ENCODE results near the gene LILRA6. TPM values are rescaled to one million over a fixed set of nuclear protein-coding genes. Genes with fewer than 3 reads are reported as not detected.
A peak's percentile ranks its signal among the peaks of the same experiment; 100 is the strongest.
"Not testable (repeated sequence)": the region's sequence is repeated elsewhere in the genome, so short reads cannot be mapped to it uniquely, and the experiment has no call there.

Gene LILRA6
- total and polyA plus RNA-seq, 5 donors, result 1.00 to 3.9 (median 2.3) TPM

GRCh38 chr19:54248016-54248601, 5.5 kb upstream of the LILRA6 start:
- Histone ChIP-seq H3K4me1 (ENCODE audit: control insufficient read depth, insufficient read depth, low read length) (no peaks in the 10 kb centered on the region), H3K9me3 (ENCODE audit: control insufficient read depth, low read length) (no peaks in the 10 kb centered on the region), H3K27me3 (ENCODE audit: control insufficient read depth, insufficient read depth) (no peaks in the 10 kb centered on the region), H3K4me3 (ENCODE audit: low read length) (no peak overlapping the region), H3K27ac (ENCODE audit: low read length) (peak overlapping the region; percentile 18)
- intact Hi-C loops (cut with DNase I), result no loop called here
- ATAC-seq (peak; percentile 79 to 80), DNase-seq (peak in 1 of 3 donors; percentile 69)
- 56% methylated on average over 8 of the region's 8 CpGs for WGBS

GRCh38 chr19:54247106-54247930, 4.7 kb upstream of the LILRA6 start:
- no peak for DNase-seq
- WGBS, result 80% methylated on average over 20 of the region's 20 CpGs
- no peaks in the 10 kb centered on the region for H3K27me3 ChIP-seq (ENCODE audit: control insufficient read depth, insufficient read depth)
- H3K4me3 ChIP-seq (ENCODE audit: low read length), result no peak overlapping the region
- no peaks in the 10 kb centered on the region for H3K4me1 ChIP-seq (ENCODE audit: control insufficient read depth, insufficient read depth, low read length)
- no peak overlapping the region for H3K27ac ChIP-seq (ENCODE audit: low read length)
- peak in 1 of 2 donors; percentile 42 for ATAC-seq
- H3K9me3 ChIP-seq (ENCODE audit: control insufficient read depth, low read length), result no peaks in the 10 kb centered on the region
- intact Hi-C loops (cut with DNase I), result no loop called here

- intact Hi-C loops (cut with DNase I), result no loop called here
- ATAC-seq, result no peak
- 71% methylated on average over 3 of the region's 3 CpGs for WGBS
- Histone ChIP-seq H3K4me3 (ENCODE audit: low read length) (no peak overlapping the region), H3K27me3 (ENCODE audit: control insufficient read depth, insufficient read depth) (no peaks in the 10 kb centered on the region), H3K27ac (ENCODE audit: low read length) (no peak overlapping the region), H3K9me3 (ENCODE audit: control insufficient read depth, low read length) (no peaks in the 10 kb centered on the region), H3K4me1 (ENCODE audit: control insufficient read depth, insufficient read depth, low read length) (no peaks in the 10 kb centered on the region)
- no peak for DNase-seq
Observed at GRCh38 chr19:54245936-54246335, 3.3 kb upstream of the LILRA6 start.

GRCh38 chr19:54243809-54244208, 1.2 kb upstream of the LILRA6 start:
- ATAC-seq; H3K9me3 ChIP-seq (ENCODE audit: control insufficient read depth, low read length); H3K4me1 ChIP-seq (ENCODE audit: control insufficient read depth, insufficient read depth, low read length); intact Hi-C loops (cut with DNase I); H3K27me3 ChIP-seq (ENCODE audit: control insufficient read depth, insufficient read depth); DNase-seq; H3K27ac ChIP-seq (ENCODE audit: low read length); H3K4me3 ChIP-seq (ENCODE audit: low read length): not testable (repeated sequence)
- WGBS, result 54% methylated on average over 6 of the region's 8 CpGs

GRCh38 chr19:54242234-54242633, 356 bp downstream of the LILRA6 start:
- H3K4me1 ChIP-seq (ENCODE audit: control insufficient read depth, insufficient read depth, low read length); H3K4me3 ChIP-seq (ENCODE audit: low read length); H3K27me3 ChIP-seq (ENCODE audit: control insufficient read depth, insufficient read depth); H3K9me3 ChIP-seq (ENCODE audit: control insufficient read depth, low read length); DNase-seq; intact Hi-C loops (cut with DNase I); H3K27ac ChIP-seq (ENCODE audit: low read length); ATAC-seq: not testable (repeated sequence)
- 74% methylated on average over 4 of the region's 4 CpGs for WGBS

GRCh38 chr19:54240372-54241336, 1.9 kb downstream of the LILRA6 start:
- not testable (repeated sequence) for H3K4me3 ChIP-seq (ENCODE audit: low read length); H3K4me1 ChIP-seq (ENCODE audit: control insufficient read depth, insufficient read depth, low read length); H3K27me3 ChIP-seq (ENCODE audit: control insufficient read depth, insufficient read depth); H3K9me3 ChIP-seq (ENCODE audit: control insufficient read depth, low read length); H3K27ac ChIP-seq (ENCODE audit: low read length); ATAC-seq; DNase-seq
- 52% methylated on average over 19 of the region's 22 CpGs for WGBS
- intact Hi-C loops (cut with DNase I), result loop anchor here in 1 of 4 donors (2.0 kb wide), 1 partner anchor 18 kb away; the partner anchor contains the start of gene LILRB3

- intact Hi-C loops (cut with DNase I), result loop anchor here in 3 of 4 donors (2.0 to 10.0 kb wide), 3 partner anchors 17 to 75 kb away; partner anchors contain the start of gene LILRB3 (in 1 of the 3)
- WGBS, result 65% methylated on average over 15 of the region's 21 CpGs
- DNase-seq; H3K4me3 ChIP-seq (ENCODE audit: low read length); H3K27me3 ChIP-seq (ENCODE audit: control insufficient read depth, insufficient read depth); H3K4me1 ChIP-seq (ENCODE audit: control insufficient read depth, insufficient read depth, low read length); H3K27ac ChIP-seq (ENCODE audit: low read length); H3K9me3 ChIP-seq (ENCODE audit: control insufficient read depth, low read length): not testable (repeated sequence)
- peak; percentile 50 to 58 for ATAC-seq
Observed at GRCh38 chr19:54239491-54240371, 2.9 kb downstream of the LILRA6 start.

GRCh38 chr19:54233941-54234340, 8.6 kb downstream of the LILRA6 start:
- Histone ChIP-seq H3K4me3 (ENCODE audit: low read length) (no peak overlapping the region), H3K27me3 (ENCODE audit: control insufficient read depth, insufficient read depth) (no peaks in the 10 kb centered on the region), H3K4me1 (ENCODE audit: control insufficient read depth, insufficient read depth, low read length) (no peaks in the 10 kb centered on the region), H3K27ac (ENCODE audit: low read length) (no peak overlapping the region), H3K9me3 (ENCODE audit: control insufficient read depth, low read length) (no peaks in the 10 kb centered on the region)
- intact Hi-C loops (cut with DNase I), result loop anchor here (2.0 to 10.0 kb wide), 4 partner anchors 62 to 69 kb away; partner anchors contain the start of gene TMC4 (in 1 of the 4)
- DNase-seq, result no peak
- WGBS, result 54% methylated on average over 5 of the region's 5 CpGs
- no peak for ATAC-seq

GRCh38 chr19:54231077-54231931, 11.3 kb downstream of the LILRA6 start:
- peak; percentile 89 to 94 for ATAC-seq
- intact Hi-C loops (cut with DNase I), result loop anchor here in 3 of 4 donors (5.0 to 10.0 kb wide), 3 partner anchors 59 to 67 kb away; partner anchors contain the start of gene TMC4 (in 1 of the 3)
- WGBS, result 16% methylated on average over 21 of the region's 21 CpGs
- Histone ChIP-seq H3K27ac (ENCODE audit: low read length) (no peak overlapping the region), H3K27me3 (ENCODE audit: control insufficient read depth, insufficient read depth) (no peaks in the 10 kb centered on the region), H3K9me3 (ENCODE audit: control insufficient read depth, low read length) (no peaks in the 10 kb centered on the region), H3K4me1 (ENCODE audit: control insufficient read depth, insufficient read depth, low read length) (no peaks in the 10 kb centered on the region), H3K4me3 (ENCODE audit: low read length) (no peak overlapping the region)
- peak; percentile 92 to 95 (median 94) for DNase-seq

All from right cardiac atrium (tissue), 5 donors.